HG03039 (cell line): ENCODE results near the gene ZNF740.

Experiments
- ATAC-seq: cut with Tn5 transposase; IDR thresholded peaks from one replicate; pipeline ENCODE4 v1.9.1; 2021; ENCODE audit warnings: mild to moderate bottlenecking, moderate library complexity; ENCODE audit not compliant: unreplicated experiment

The ZNF740 gene

GRCh38 chr12:53212931-53213330, 32.4 kb downstream of the ZNF740 start:
- ATAC-seq: no peak

GRCh38 chr12:53213348-53213747, 32.8 kb downstream of the ZNF740 start:
- no peak for ATAC-seq

DNA sequence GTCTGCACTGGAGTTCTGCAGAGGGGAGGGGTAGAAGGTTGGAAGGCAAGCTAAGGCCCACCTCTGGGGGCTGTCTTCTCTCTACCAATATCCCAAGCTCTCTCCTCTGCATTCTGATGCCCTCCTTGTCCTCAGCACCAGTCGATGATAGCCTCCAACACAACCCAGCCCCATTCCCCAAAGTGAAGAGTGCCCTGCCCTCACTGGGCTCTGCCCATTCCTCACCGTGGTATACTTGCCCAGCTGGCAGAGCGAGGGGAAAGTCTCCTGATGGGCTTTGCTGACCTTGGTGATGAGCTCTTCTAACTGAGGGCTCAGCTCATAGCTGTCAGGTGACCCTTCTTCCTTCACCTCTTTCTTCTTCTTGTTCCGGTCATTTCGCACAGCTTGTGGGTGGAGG, 33.7 kb downstream of the ZNF740 start:
- no peak for ATAC-seq

DNA sequence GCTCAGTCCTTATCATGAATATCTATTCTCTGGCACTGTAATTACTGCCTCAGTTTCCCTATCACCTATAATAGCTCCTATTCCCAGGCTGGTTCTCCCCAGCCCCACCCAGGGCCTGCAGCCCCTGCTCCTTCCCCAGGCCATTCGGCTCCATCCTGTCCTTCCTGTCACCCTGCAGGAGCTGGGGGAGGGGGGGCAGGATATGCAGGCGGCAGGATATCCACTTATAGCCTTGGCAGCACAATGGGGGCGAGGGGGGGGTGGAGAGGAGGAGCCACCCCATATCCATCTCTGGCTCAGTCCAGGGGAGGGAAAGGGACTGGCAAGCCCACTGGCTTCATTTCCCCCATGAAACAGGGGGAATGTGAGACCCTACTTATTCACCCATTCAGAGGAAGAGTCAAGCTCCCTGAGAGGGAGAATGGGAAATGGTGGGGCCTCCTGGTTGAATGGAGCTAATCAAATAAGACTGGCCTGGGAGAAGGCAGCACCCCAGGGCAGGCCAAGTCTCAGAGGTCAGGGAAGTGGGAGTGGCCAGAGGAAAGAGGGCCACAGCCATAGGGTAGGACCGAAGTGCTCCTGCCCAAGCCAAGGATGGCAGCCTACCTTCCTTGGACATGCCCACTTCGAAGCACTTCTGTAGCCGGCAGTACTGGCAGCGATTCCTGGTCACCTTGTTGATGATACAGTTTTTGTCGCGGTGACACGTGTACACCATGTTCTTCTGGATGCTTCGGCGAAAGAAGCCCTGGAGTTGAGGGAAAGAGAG, 34.3 kb downstream of the ZNF740 start:
- no peak for ATAC-seq

DNA sequence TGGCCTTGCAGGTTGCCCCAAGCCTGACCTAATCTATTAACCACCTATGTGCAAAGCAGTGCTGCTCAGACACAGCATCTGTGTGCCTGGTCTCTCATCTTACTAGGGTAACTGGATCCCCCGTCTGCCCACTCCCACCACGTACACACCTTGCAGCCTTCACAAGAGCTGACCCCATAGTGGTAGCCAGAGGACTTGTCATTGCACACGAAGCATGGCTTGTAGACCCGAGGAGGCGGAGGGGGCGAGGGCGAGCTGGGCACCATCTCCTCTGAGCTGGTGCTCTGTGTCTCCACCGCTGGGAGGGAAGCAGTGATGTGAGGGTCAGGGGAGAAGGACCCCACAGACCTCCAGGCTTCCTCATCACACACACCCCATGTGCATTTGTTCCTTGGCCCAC, 35.0 kb downstream of the ZNF740 start:
- ATAC-seq: no peak

- no peak for ATAC-seq
Measured at GRCh38 chr12:53217051-53217930, 36.8 kb downstream of the ZNF740 start.

- no peak for ATAC-seq
Measured at GRCh38 chr12:53217931-53218307, 37.4 kb downstream of the ZNF740 start.

GRCh38 chr12:53218551-53219291, 38.2 kb downstream of the ZNF740 start:
- ATAC-seq: no peak

GRCh38 chr12:53219292-53219955, 38.9 kb downstream of the ZNF740 start:
- no peak for ATAC-seq

GRCh38 chr12:53219956-53220693, 39.6 kb downstream of the ZNF740 start:
- ATAC-seq: peak; percentile 27

- peak; percentile 47 for ATAC-seq
Measured at GRCh38 chr12:53220694-53221202, 40.2 kb downstream of the ZNF740 start.

- peak; percentile 20 for ATAC-seq
Measured at GRCh38 chr12:53221203-53222080, 40.9 kb downstream of the ZNF740 start.

- ATAC-seq: no peak
Measured at GRCh38 chr12:53222170-53222721, 41.7 kb downstream of the ZNF740 start.

DNA sequence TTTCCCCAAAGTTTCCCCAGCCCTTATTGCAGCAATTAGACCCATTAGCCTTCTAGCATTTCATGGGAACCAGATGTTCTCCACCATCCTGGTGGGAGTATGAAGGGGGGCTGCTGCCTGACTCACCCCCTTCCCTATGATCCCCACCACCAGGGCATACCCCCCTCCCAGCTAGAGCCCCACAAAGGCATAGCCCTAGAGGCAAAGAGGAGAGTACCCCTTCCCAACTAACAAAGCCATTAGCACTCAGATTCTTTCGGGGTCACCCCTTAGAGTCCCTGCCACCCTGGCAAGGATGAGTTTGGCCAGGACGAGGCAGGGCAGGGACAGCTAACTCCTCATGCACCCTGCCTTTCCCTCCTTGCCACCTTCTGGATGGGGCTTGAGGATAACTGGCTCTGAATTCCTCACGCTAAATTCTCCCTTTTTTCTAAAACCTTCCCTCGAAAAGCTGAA, 42.3 kb downstream of the ZNF740 start:
- ATAC-seq: no peak

- ATAC-seq: no peak
Measured at GRCh38 chr12:53223389-53224060, 43.0 kb downstream of the ZNF740 start.

GRCh38 chr12:53224061-53224896, 43.8 kb downstream of the ZNF740 start:
- no peak for ATAC-seq
